Right lobe of liver (tissue), 4 donors: ENCODE measurements around the gene FLOT1.

Experiments used
- POLR2A ChIP-seq: fragments of 450-650 bp; IDR thresholded peaks from one replicate; pipeline ENCODE4 v1.6.1; 2017; ENCODE audit warnings: antibody characterized with exemption, mild to moderate bottlenecking
- TF ChIP-seq, protein P1 (sequence below), 4 donors: fragments of 200-600 bp in 3 of 4; fragments of 450-650 bp in 1 of 4; IDR thresholded peaks; one replicate each; pipeline versions ENCODE4 v1.5.1 to v1.8.0; 2016 to 2022; ENCODE audit warnings: antibody characterized with exemption in 4 of 4, mild to moderate bottlenecking in 2 of 4
- donor health status: DM: no; HTN: no; CAD: no.
- donor health status: DM: no; HTN: no; CAD: no.
- donor health status: DM: no; HTN: yes; CAD: no.

DNA sequence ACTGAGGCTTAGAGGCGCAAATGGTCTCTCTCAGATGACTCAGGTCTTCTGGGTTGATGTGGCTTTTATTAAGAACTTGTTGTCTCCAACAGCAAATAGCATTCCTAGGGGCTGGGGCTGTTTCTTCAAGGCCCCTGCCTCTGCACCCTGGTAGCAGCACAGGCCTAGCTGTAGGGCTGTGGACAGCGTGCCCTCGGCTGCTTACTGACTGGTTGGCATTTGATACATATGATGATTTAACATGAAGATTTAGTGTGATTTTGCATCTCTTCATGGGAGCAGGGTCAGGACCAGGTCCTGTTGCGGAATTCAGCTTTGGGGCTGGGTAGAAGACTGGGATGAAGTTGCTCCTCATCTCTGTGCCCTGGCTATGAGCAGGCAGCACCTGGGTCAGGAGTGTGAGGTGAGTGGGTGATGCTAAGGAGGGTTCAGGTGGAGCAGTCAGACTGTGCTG lies 26.2 kb upstream of the FLOT1 start:
- TF ChIP-seq, protein P1, sequence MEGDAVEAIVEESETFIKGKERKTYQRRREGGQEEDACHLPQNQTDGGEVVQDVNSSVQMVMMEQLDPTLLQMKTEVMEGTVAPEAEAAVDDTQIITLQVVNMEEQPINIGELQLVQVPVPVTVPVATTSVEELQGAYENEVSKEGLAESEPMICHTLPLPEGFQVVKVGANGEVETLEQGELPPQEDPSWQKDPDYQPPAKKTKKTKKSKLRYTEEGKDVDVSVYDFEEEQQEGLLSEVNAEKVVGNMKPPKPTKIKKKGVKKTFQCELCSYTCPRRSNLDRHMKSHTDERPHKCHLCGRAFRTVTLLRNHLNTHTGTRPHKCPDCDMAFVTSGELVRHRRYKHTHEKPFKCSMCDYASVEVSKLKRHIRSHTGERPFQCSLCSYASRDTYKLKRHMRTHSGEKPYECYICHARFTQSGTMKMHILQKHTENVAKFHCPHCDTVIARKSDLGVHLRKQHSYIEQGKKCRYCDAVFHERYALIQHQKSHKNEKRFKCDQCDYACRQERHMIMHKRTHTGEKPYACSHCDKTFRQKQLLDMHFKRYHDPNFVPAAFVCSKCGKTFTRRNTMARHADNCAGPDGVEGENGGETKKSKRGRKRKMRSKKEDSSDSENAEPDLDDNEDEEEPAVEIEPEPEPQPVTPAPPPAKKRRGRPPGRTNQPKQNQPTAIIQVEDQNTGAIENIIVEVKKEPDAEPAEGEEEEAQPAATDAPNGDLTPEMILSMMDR (IDR thresholded peaks at IDR 0.05) = no peak
- no peak for TF ChIP-seq POLR2A
